HL-60 (cell line): ENCODE measurements around the gene B3GALT4.

Experiments used
- DNase-seq, 2 experiments: peaks; one replicate each; pipeline ENCODE4 v3.0.0-alpha.2; 2010 to 2020; ENCODE audit warnings: low read depth in 1 of 2, low spot score in 1 of 2
- H3K27ac ChIP-seq: fragments of 250-450 bp; sonication (Bioruptor Pico); replicated peaks from 2 replicates; pipeline ENCODE4 v1.5.1; 2020; ENCODE audit warnings: mild to moderate bottlenecking, moderate library complexity
- H3K27me3 ChIP-seq: fragments of 250-450 bp; sonication (Bioruptor Pico); 2 replicates; pipeline ENCODE4 v1.5.1; 2021; ENCODE audit warnings: mild to moderate bottlenecking, moderate library complexity; ENCODE audit not compliant: insufficient read depth, poor library complexity, severe bottlenecking
- H3K4me3 ChIP-seq: replicated peaks from 2 replicates; pipeline ENCODE4 v1.5.1; 2011; ENCODE audit warnings: mild to moderate bottlenecking, control low read depth, low read length; ENCODE audit not compliant: insufficient read depth
- GABPA ChIP-seq: IDR thresholded peaks from 2 replicates; pipeline ENCODE4 v1.6.1; 2012; ENCODE audit warnings: low read depth
- POLR2AphosphoS5 ChIP-seq: IDR thresholded peaks from 2 replicates; pipeline ENCODE4 v1.6.1; 2012; ENCODE audit warnings: low read depth
- REST ChIP-seq: IDR thresholded peaks from 2 replicates; pipeline ENCODE4 v1.6.1; 2012; ENCODE audit warnings: low read depth; ENCODE audit not compliant: insufficient replicate concordance
- SPI1 ChIP-seq: IDR thresholded peaks from 2 replicates; pipeline ENCODE4 v1.6.1; 2012; ENCODE audit warnings: low read depth, mild to moderate bottlenecking, borderline replicate concordance
- TF ChIP-seq, protein P1 (sequence below): IDR thresholded peaks from one replicate; pipeline ENCODE4 v1.5.1; 2011; ENCODE audit warnings: low read length, control low read depth, inconsistent platforms; ENCODE audit not compliant: insufficient read depth

B3GALT4 gene

DNA sequence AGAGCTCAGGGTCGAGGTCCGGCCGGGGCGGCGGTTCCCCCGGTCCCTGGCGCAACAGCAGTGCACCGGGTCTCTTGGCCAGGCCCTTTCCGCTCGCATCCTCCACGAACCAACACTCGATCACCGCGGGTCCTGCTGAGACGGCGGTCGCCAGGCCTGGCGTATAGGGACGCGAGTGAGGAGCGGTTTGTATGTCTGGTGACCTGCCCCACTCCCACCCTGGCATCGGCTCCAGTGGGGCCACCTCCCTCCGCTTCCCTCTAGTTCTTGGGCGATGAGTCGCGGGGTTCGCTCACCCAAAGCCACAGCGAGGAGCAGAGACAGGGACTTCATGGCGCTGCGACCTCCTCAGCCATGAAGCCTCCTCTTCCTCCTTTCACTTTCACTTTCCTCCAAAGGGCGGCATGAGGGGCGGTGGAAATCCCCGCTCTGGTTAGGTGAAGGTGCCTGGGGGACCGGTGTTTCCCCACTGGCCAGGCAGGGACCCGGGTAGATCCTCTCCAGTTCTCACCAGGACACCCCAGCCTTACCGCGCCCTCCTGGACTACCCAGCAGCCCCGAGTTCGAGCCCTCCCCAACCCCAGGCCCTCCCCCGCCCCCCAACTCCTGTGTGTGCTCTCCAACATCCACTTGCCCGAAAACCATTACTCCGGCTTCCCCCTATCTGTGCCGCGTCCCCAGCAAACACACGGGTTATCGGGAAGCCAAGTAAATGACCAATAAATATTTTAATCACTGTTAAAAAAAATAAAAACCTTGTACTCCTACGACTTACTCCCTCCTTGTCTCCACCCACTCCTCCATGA is 37.0 kb downstream of the B3GALT4 start, which contains the start of gene TAPBP:
TAPBP (minus strand) TSS at position 370 of the 806 bp plus-strand sequence; CDS start at position 333, 37 bp downstream.
- Histone ChIP-seq H3K27me3 (no peaks in the 10 kb centered on the region), H3K4me3 (peak within 1 kb of the TSS; percentile 66), H3K27ac (peak within 1 kb of the TSS; percentile 98)
- DNase-seq, result peak in 1 of 2 experiments; percentile 63
- peak; percentile 46 for TF ChIP-seq REST
- peak; percentile 67; the same call in 1 of the 2 replicates for TF ChIP-seq POLR2AphosphoS5
- peak; percentile 51; the same call in 1 of the 2 replicates for TF ChIP-seq SPI1
- TF ChIP-seq, protein P1, sequence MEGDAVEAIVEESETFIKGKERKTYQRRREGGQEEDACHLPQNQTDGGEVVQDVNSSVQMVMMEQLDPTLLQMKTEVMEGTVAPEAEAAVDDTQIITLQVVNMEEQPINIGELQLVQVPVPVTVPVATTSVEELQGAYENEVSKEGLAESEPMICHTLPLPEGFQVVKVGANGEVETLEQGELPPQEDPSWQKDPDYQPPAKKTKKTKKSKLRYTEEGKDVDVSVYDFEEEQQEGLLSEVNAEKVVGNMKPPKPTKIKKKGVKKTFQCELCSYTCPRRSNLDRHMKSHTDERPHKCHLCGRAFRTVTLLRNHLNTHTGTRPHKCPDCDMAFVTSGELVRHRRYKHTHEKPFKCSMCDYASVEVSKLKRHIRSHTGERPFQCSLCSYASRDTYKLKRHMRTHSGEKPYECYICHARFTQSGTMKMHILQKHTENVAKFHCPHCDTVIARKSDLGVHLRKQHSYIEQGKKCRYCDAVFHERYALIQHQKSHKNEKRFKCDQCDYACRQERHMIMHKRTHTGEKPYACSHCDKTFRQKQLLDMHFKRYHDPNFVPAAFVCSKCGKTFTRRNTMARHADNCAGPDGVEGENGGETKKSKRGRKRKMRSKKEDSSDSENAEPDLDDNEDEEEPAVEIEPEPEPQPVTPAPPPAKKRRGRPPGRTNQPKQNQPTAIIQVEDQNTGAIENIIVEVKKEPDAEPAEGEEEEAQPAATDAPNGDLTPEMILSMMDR, result no peak
- no peak for TF ChIP-seq GABPA

DNA sequence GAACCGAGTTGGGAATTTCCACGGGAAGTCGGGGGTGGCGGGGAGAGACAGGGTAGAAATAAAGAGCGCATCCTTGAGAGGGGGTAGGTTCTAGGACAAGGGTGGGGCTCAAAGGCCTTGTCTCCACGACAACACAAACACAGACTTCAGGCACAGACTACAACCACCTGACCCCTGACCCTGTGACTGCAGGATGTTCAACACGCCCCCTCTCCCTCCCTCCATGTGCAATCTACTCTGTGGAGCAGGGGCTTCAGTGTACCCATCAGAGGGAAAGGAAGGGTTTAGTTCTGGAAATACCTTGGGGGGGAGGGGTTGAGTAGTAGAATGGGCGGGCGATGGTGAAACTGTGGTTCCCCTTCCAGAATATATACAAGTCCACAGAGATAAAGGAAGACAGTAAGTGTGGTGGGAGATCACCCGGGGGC is 37.6 kb downstream of the B3GALT4 start:
- DNase-seq, result peak in 1 of 2 experiments; percentile 68
- Histone ChIP-seq H3K27me3 (no peaks in the 10 kb centered on the region), H3K4me3 (peak overlapping the region; percentile 66), H3K27ac (peak overlapping the region; percentile 98)
- no peak for TF ChIP-seq GABPA
- TF ChIP-seq REST, result no peak
- TF ChIP-seq, protein P1, result no peak
- TF ChIP-seq POLR2AphosphoS5, result no peak
- no peak for TF ChIP-seq SPI1

GRCh38 chr6:33314943-33315792 is 38.2 kb downstream of the B3GALT4 start:
- TF ChIP-seq, protein P1, result no peak
- TF ChIP-seq SPI1 (no peak), GABPA (no peak), REST (no peak), POLR2AphosphoS5 (no peak)
- peak overlapping the region; percentile 98 for H3K27ac ChIP-seq
- no peak for DNase-seq
- H3K4me3 ChIP-seq, result no peak overlapping the region
- H3K27me3 ChIP-seq, result no peaks in the 10 kb centered on the region
